Activated CD8-positive, alpha-beta T cell treated with anti-CD3 and anti-CD28 coated beads, Interleukin-2, amount 10 ng/mL, durations not matched to agents 7 days and 5 days (primary cell): ENCODE measurements around the gene KIRREL2. TPM values are rescaled to one million over a fixed set of nuclear protein-coding genes. Genes with fewer than 3 reads are reported as not detected.

Experiments used
- ATAC-seq: fragments of 150-1000 bp; cut with Tn5 transposase; one replicate; pipeline ENCODE4 v1.10.0; 2021; ENCODE audit warnings: moderate library complexity
- CTCF ChIA-PET: fragments of 350-600 bp; sonication (Branson Sonifier 250); formaldehyde crosslinking; loops from one replicate; lab custom pipeline; 2021; ENCODE audit warnings: antibody characterized with exemption; lab: Charles Lee
- POLR2A ChIA-PET: fragments of 350-600 bp; sonication (Branson Sonifier 250); formaldehyde crosslinking; loops from one replicate; lab custom pipeline; 2021; ENCODE audit warnings: antibody characterized with exemption; lab: Charles Lee
- DNase-seq: peaks from one replicate; pipeline ENCODE4 v3.0.0-alpha.2; 2020
- H3K27ac Mint-ChIP-seq: one replicate; pipeline ENCODE4 v1.8.0; 2021; ENCODE audit warnings: mild to moderate bottlenecking, mixed read lengths
- H3K27me3 Mint-ChIP-seq: one replicate; pipeline ENCODE4 v1.8.0; 2021; ENCODE audit warnings: low read depth, mixed read lengths
- H3K36me3 Mint-ChIP-seq: one replicate; pipeline ENCODE4 v1.8.0; 2021; ENCODE audit warnings: low read depth, mixed read lengths
- H3K4me1 Mint-ChIP-seq: one replicate; pipeline ENCODE4 v1.8.0; 2021; ENCODE audit warnings: low read depth, mixed read lengths
- H3K4me3 Mint-ChIP-seq: one replicate; pipeline ENCODE4 v1.8.0; 2021; ENCODE audit warnings: mild to moderate bottlenecking, mixed read lengths
- H3K9me3 Mint-ChIP-seq: one replicate; pipeline ENCODE4 v1.8.0; 2022; ENCODE audit warnings: mixed read lengths; ENCODE audit not compliant: insufficient read depth
- total RNA-seq, 2 experiments: library from RNA; stranded (reverse); gene quantifications; one replicate each; pipeline ENCODE4 v1.2.3, GENCODE V29; 2021

Gene KIRREL2
- total RNA-seq, 2 experiments from 2014 or later: 1.9 to 2.2 TPM

DNA sequence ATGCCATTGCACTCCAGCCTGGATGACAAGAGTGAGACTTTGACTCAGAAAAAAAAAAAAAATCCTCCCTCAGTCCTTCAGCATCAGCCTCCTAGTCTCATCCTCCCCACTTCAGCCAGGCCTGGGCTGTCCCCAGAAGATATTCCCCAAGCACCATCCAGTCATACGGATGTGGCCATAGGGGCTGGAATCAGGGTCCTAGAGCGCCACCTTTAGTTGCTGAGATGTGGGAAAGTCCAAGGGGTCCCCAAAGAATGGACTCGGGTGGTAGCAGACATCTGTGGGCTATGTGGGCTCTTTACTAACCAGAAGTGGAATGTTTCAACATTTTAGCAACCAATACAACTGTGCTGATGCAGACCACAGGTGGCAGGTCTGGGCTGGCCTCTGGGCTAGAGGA, 54.5 kb downstream of the KIRREL2 start:
- Mint-ChIP-seq H3K4me3 (no peak overlapping the region), H3K27ac (no peak overlapping the region)
- POLR2A ChIA-PET: no interaction called here

DNA sequence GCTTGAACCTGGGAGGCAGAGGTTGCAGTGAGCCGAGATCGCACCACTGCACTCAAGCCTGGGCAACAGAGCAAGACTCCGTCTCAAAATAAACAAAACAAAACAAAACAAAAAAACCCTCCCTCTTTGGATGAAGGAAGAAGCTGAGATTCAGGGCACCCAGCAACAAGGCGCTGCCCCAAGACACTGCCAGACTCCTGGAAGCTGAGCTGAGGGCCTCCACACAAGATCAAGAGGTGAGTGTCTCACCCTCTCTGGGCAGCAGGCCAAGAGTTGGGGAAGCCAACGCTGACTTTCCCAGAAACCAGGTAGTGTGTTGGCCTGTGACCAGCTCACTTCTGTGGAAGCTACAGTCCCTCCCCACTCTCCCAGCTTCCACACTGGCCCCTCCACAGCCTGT, 55.1 kb downstream of the KIRREL2 start:
- ChIA-PET POLR2A (no interaction called here), CTCF (interaction anchor here (0.7 to 2.0 kb wide), 2 partner anchors 18 to 19 kb away, joined by 4 to 6 read pairs; no protein-coding TSS in a partner anchor)
- ATAC-seq (peak; percentile 35), DNase-seq (no peak)
- Mint-ChIP-seq H3K9me3 (no peaks in the 10 kb centered on the region), H3K36me3 (no peaks in the 10 kb centered on the region), H3K27ac (peak overlapping the region; percentile 25), H3K4me3 (no peak overlapping the region), H3K4me1 (peaks cover 36% of the 10 kb centered on the region), H3K27me3 (no peaks in the 10 kb centered on the region)

More for the DNA sequence above, 54.5 kb downstream of the KIRREL2 start:
- H3K9me3 Mint-ChIP-seq: no peaks in the 10 kb centered on the region
- peaks cover 37% of the 10 kb centered on the region for H3K4me1 Mint-ChIP-seq
- ATAC-seq (no peak), DNase-seq (no peak)
- CTCF ChIA-PET: interaction anchor here (0.9 to 2.0 kb wide), 2 partner anchors 20 kb away, joined by 5 to 6 read pairs; no protein-coding TSS in a partner anchor
- no peaks in the 10 kb centered on the region for H3K27me3 Mint-ChIP-seq
- H3K36me3 Mint-ChIP-seq: no peaks in the 10 kb centered on the region

DNA sequence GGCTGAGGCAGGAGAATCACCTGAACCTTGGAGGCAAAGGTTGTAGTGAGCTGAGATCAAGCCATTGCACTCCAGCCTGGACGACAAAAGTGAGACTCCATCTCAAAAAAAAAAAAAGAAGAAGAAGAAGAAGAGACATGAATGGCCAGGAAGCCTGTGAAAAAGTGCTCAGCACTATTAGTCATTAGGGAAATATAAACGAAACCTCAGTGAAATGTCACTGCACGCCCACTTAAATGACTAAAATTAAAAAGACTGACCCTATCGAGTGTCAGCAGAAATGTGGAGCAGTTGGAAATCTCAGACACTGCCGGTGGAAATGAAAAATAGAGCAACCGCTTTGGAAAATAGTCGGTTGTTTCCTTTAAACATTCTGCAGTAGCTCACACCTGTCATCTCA, 56.9 kb downstream of the KIRREL2 start:
- Mint-ChIP-seq H3K4me1 (peaks cover 23% of the 10 kb centered on the region), H3K4me3 (no peak overlapping the region), H3K27me3 (no peaks in the 10 kb centered on the region), H3K36me3 (no peaks in the 10 kb centered on the region), H3K9me3 (no peaks in the 10 kb centered on the region), H3K27ac (no peak overlapping the region)
- ATAC-seq (no peak), DNase-seq (no peak)
- CTCF ChIA-PET: interaction anchor here (0.6 to 0.9 kb wide), 3 partner anchors 17 to 216 kb away, joined by 3 to 4 read pairs (median 3); no protein-coding TSS in a partner anchor
- POLR2A ChIA-PET: no interaction called here

DNA sequence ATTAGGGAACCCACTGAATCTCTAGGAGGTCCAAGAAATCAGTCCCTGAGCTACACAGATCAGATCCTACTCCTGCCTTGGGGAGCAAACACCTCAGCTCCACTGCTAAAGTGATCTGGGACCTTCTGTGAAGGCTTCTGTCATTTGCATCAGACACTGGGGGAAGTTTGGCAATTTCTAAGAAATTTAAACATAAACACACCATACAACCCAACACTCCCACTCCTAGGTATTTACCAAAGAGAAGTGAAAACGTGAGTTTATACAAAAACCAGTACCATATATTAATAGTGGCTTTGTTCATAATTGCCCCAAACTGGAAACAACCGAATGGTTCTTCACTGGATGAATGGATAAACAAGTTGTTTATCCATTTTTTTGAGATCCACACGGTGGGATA, 58.7 kb downstream of the KIRREL2 start:
- H3K4me1 Mint-ChIP-seq: peaks cover 10% of the 10 kb centered on the region
- DNase-seq (no peak), ATAC-seq (no peak)
- no peak overlapping the region for H3K4me3 Mint-ChIP-seq
- no peaks in the 10 kb centered on the region for H3K27me3 Mint-ChIP-seq
- CTCF ChIA-PET: interaction anchor here (1.3 to 2.4 kb wide), 2 partner anchors 11 to 16 kb away, joined by 5 to 7 read pairs; no protein-coding TSS in a partner anchor
- no peaks in the 10 kb centered on the region for H3K9me3 Mint-ChIP-seq
- H3K36me3 Mint-ChIP-seq: no peaks in the 10 kb centered on the region
- no peak overlapping the region for H3K27ac Mint-ChIP-seq
- POLR2A ChIA-PET: no interaction called here

Other genes with a start within 250 kb of the KIRREL2 start
- 10 to 100 TPM; 53.3 to 62.3 TPM for gene HAUS5, start 244.2 kb upstream of the KIRREL2 start, total RNA-seq
- gene RBM42, start 227.9 kb upstream of the KIRREL2 start, total RNA-seq: 100 to 1,000 TPM; 118 to 119 TPM
- 1 to 10 TPM in 1 of 2 experiments, under 1 TPM in 1; 0.68 to 1.6 TPM for gene ETV2, start 215.2 kb upstream of the KIRREL2 start, total RNA-seq
- 100 to 1,000 TPM; 471 to 518 TPM for gene COX6B1, start 208.6 kb upstream of the KIRREL2 start, total RNA-seq
- under 1 TPM; 0.63 to 0.82 TPM for gene UPK1A, start 190.4 kb upstream of the KIRREL2 start, total RNA-seq
- gene ZBTB32, start 152.4 kb upstream of the KIRREL2 start, total RNA-seq: 10 to 100 TPM; 37.4 to 41.4 TPM
- gene KMT2B, start 138.9 kb upstream of the KIRREL2 start, total RNA-seq: 10 to 100 TPM; 58.0 to 64.3 TPM
- gene IGFLR1, start 114.5 kb upstream of the KIRREL2 start, total RNA-seq: 10 to 100 TPM; 29.9 to 37.1 TPM
- gene U2AF1L4, start 111.5 kb upstream of the KIRREL2 start, total RNA-seq: 10 to 100 TPM; 23.3 to 24.0 TPM
- gene PSENEN, start 111.3 kb upstream of the KIRREL2 start, total RNA-seq: 10 to 100 TPM; 44.1 to 48.2 TPM
- 10 to 100 TPM; 10.5 to 12.4 TPM for gene LIN37, start 108.3 kb upstream of the KIRREL2 start, total RNA-seq
- gene HSPB6, start 99.9 kb upstream of the KIRREL2 start, total RNA-seq: under 1 TPM in 1 of 2 experiments, not detected in 1; 0.65 TPM
- gene PROSER3, start 98.7 kb upstream of the KIRREL2 start, total RNA-seq: 10 to 100 TPM; 48.0 to 54.6 TPM
- gene ARHGAP33, start 81.3 kb upstream of the KIRREL2 start, total RNA-seq: 10 to 100 TPM; 66.6 to 71.0 TPM
- gene PRODH2, start 44.1 kb upstream of the KIRREL2 start, total RNA-seq: not detected
- not detected for gene NPHS1, start 4.4 kb upstream of the KIRREL2 start, total RNA-seq
- 1 to 10 TPM in 1 of 2 experiments, under 1 TPM in 1; 0.87 to 1.4 TPM for gene APLP1, start 11.7 kb downstream of the KIRREL2 start, total RNA-seq
- gene NFKBID, start 43.6 kb downstream of the KIRREL2 start, total RNA-seq: 10 to 100 TPM; 39.0 to 40.7 TPM
- gene HCST, start 45.6 kb downstream of the KIRREL2 start, total RNA-seq: 100 to 1,000 TPM; 196 to 216 TPM
- under 1 TPM; 0.52 to 0.71 TPM for gene TYROBP, start 51.4 kb downstream of the KIRREL2 start, total RNA-seq
- 10 to 100 TPM in 1 of 2 experiments, 1 to 10 TPM in 1; 9.8 to 10.3 TPM for gene LRFN3, start 79.5 kb downstream of the KIRREL2 start, total RNA-seq
- gene SDHAF1, start 138.3 kb downstream of the KIRREL2 start, total RNA-seq: 10 to 100 TPM; 20.1 to 21.4 TPM
- 1 to 10 TPM; 1.8 to 2.6 TPM for gene SYNE4, start 151.9 kb downstream of the KIRREL2 start, total RNA-seq
- 10 to 100 TPM; 43.3 to 47.2 TPM for gene ALKBH6, start 157.3 kb downstream of the KIRREL2 start, total RNA-seq
- 1 to 10 TPM in 1 of 2 experiments, under 1 TPM in 1; 0.74 to 1.7 TPM for gene CLIP3, start 176.0 kb downstream of the KIRREL2 start, total RNA-seq
- 1 to 10 TPM; 5.7 to 5.8 TPM for gene THAP8, start 197.4 kb downstream of the KIRREL2 start, total RNA-seq
- gene WDR62, start 198.0 kb downstream of the KIRREL2 start, total RNA-seq: 10 to 100 TPM; 43.6 to 44.5 TPM